ENCODE data around the gene SAMD13. TPM values are rescaled to one million over a fixed set of nuclear protein-coding genes. Genes with fewer than 3 reads are reported as not detected.

The SAMD13 gene
- total and polyA plus RNA-seq, 3 donors from 2014 or later: 6.1 to 31.9 (median 6.6) TPM

DNA sequence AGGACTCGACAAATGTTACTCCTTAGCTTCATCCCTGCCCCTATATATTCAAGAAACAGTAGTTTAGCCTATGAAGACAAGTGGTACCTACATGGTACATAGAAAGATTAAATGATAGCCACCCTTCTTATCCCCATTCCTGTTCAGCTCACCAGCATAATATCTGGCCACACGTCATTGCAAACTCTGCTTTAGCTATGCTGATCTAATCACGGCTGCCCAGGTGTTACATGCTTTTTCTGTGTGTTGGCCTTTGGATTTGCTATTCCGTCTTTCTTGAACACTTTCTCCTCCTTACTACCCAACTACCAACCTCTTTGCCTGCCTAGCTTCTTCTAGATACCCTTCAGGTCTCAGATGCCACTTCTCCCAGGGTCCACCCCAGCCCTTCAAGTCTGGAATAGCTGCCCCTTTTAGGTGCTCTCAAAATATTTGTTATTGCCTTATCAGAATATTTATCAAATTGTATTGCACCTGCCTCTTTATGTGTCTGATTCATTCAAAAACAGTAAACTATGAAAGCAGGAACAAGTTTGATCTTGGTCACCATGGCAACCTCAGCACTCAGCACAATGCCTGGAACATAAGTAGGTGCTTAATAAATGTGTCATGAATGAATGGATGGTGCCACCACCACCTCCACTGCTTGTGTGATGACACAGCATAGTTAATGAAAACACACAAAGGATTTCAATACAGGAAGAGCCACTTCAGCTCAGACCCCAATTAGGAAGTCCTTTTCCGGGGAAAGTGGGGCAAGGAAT lies 85.4 kb downstream of the SAMD13 start:
- intact Hi-C loops (cut with DNase I; ENCODE audit: low total_unique reads): no loop called here
- DNase-seq: no peak
- Histone ChIP-seq H3K36me3 (ENCODE audit: low read depth, missing control alignments) (no peaks in the 10 kb centered on the region), H3K4me1 (no peaks in the 10 kb centered on the region), H3K4me3 (no peak overlapping the region), H3K9me3 (no peaks in the 10 kb centered on the region), H3K27ac (no peak overlapping the region), H3K27me3 (no peaks in the 10 kb centered on the region)
- 87 to 92% methylated on average over 5 of the region's 5 CpGs for WGBS, 2 donors
- TF ChIP-seq, protein P1, sequence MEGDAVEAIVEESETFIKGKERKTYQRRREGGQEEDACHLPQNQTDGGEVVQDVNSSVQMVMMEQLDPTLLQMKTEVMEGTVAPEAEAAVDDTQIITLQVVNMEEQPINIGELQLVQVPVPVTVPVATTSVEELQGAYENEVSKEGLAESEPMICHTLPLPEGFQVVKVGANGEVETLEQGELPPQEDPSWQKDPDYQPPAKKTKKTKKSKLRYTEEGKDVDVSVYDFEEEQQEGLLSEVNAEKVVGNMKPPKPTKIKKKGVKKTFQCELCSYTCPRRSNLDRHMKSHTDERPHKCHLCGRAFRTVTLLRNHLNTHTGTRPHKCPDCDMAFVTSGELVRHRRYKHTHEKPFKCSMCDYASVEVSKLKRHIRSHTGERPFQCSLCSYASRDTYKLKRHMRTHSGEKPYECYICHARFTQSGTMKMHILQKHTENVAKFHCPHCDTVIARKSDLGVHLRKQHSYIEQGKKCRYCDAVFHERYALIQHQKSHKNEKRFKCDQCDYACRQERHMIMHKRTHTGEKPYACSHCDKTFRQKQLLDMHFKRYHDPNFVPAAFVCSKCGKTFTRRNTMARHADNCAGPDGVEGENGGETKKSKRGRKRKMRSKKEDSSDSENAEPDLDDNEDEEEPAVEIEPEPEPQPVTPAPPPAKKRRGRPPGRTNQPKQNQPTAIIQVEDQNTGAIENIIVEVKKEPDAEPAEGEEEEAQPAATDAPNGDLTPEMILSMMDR (IDR thresholded peaks at IDR 0.05): no peak
- no peak for TF ChIP-seq POLR2A (IDR thresholded peaks at IDR 0.05)

DNA sequence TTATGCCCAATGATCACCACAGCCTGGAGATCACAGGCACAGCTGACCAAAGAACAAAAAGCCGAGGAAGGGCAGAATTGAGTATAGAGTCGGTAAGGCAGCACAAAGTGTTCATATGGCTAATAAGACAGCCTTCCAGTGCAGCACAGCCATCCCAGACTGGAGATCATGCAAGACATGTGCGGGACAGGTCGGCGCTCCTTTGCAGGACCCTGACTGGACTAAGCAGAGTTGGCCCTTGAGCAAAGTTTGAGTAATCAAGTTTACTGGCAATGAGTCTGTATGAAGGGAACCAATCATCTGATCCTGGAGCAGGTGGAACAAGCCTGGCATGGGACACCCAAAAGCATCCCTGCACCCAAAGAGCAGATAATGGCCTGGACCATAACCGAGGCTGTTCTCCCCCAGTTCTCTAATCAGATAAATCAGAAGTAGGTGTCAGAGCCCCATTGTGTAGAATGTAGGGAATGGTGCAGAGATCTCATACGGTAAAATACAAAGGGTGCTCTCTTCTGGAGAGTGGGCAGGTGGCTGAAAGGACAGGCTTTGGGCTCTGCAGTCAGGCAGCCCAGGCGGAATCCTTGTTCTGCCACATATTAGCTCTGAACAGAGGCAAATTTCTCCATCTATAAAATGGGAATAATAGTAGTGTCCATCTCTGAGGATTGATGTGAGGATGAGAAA lies 86.1 kb downstream of the SAMD13 start:
- intact Hi-C loops (cut with DNase I; ENCODE audit: low total_unique reads): no loop called here
- TF ChIP-seq POLR2A (IDR thresholded peaks at IDR 0.05): no peak
- TF ChIP-seq, protein P1 (IDR thresholded peaks at IDR 0.05): no peak
- Histone ChIP-seq H3K4me3 (no peak overlapping the region), H3K36me3 (ENCODE audit: low read depth, missing control alignments) (no peaks in the 10 kb centered on the region), H3K27me3 (no peaks in the 10 kb centered on the region), H3K4me1 (no peaks in the 10 kb centered on the region), H3K27ac (no peak overlapping the region), H3K9me3 (no peaks in the 10 kb centered on the region)
- no peak for DNase-seq
- WGBS, 2 donors: 77 to 86% methylated on average over 8 of the region's 8 CpGs

DNA sequence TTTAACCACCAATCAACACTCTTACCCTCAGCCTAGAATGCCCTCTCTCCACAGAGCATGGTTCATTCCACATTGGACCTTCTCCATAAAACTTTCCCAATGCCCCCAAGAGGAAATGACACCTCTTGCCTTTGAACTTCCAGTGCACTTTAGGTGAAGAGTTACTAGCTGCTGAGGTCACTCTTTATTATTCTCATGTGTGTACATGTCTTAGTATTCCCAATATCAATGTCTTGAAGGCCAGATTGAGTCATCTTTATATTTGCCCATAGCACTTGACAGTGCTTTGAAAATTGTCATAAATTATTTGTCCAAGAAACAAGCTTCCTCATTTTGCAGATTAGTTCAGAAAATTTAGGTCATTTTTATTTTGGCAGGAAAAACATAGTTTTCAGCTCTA lies 88.7 kb downstream of the SAMD13 start:
- H3K4me1 ChIP-seq: no peaks in the 10 kb centered on the region
- no peaks in the 10 kb centered on the region for H3K27me3 ChIP-seq
- no peak for DNase-seq
- no peaks in the 10 kb centered on the region for H3K36me3 ChIP-seq (ENCODE audit: low read depth, missing control alignments)
- H3K27ac ChIP-seq: no peak overlapping the region
- H3K4me3 ChIP-seq: no peak overlapping the region
- intact Hi-C loops (cut with DNase I; ENCODE audit: low total_unique reads): no loop called here
- TF ChIP-seq, protein P1 (IDR thresholded peaks at IDR 0.05): no peak
- TF ChIP-seq POLR2A (IDR thresholded peaks at IDR 0.05): no peak
- H3K9me3 ChIP-seq: no peaks in the 10 kb centered on the region

DNA sequence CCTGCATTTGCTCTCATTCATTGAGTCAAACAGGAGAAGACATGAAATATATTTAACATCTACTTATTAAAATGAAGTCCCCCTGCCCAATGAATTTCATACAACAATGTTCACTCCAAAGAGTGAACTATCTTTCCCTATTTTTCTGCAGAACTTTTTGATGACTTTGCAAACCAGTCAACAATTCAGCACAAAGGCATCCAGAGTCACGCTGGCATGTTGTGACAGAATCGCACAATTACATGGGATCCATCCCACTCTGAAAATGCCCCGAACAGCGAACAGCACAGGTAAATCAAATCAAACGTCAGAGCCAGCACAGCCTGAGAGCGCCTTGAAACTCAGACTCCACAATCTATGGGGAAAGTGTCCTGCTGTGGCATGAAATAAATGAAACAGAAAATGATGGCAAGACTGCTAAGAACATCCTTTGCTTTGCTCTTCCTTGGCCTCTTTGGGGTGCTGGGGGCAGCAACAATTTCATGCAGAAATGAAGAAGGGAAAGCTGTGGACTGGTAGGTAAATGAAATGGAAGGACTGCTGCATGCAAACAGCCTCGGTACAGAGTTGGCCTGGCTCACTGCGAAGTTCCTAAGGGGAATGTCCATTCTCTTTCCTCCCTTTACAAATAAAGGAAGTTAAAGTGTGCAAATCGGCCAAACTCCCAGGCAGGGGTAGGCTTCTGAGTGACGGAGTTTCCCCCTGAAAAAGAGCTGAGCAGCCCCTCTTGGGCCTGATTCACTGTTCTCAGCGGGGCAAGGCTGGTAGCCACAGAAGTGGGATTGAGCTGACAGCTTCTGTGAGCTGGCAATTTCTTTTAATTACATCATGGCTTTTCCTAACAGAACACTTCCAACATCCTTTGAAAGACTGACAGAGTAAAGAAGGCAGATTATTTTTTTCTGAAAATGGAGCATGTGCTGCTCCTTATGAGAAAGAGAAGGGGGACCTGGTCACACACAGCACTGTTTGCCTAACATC lies 97.0 kb downstream of the SAMD13 start, which contains the start of gene DNASE2B:
DNASE2B (plus strand) TSS at position 310 of the 981 bp plus-strand sequence; CDS start at position 391, 81 bp downstream.
- 88 to 96% methylated on average over 11 of the region's 11 CpGs for WGBS, 2 donors
- TF ChIP-seq POLR2A (IDR thresholded peaks at IDR 0.05): no peak
- TF ChIP-seq, protein P1 (IDR thresholded peaks at IDR 0.05): no peak
- DNase-seq: no peak
- intact Hi-C loops (cut with DNase I; ENCODE audit: low total_unique reads): no loop called here
- Histone ChIP-seq H3K4me1 (no peaks in the 10 kb centered on the region), H3K36me3 (ENCODE audit: low read depth, missing control alignments) (no peaks in the 10 kb centered on the region), H3K9me3 (no peaks in the 10 kb centered on the region), H3K27me3 (no peaks in the 10 kb centered on the region), H3K4me3 (no peak within 1 kb of the TSS), H3K27ac (no peak within 1 kb of the TSS)

Small RNA genes lying within 50 kb of the gene (small RNA-seq; reads per million reads assigned to genes)
- gene RF00410: 0 reads per million in 2 donors

Other genes with a start within 250 kb of the SAMD13 start
- gene PRKACB, start 157.4 kb upstream of the SAMD13 start, total RNA-seq: 10 to 100 TPM; 21.1 to 26.7 TPM
- 10.4 TPM for gene PRKACB, start 157.4 kb upstream of the SAMD13 start, polyA plus RNA-seq (ENCODE audit: insufficient read depth, low read depth, low replicate concordance)
- under 1 TPM; 0.25 to 0.31 TPM for gene DNASE2B, start 96.8 kb downstream of the SAMD13 start, total RNA-seq
- gene DNASE2B, start 96.8 kb downstream of the SAMD13 start, polyA plus RNA-seq (ENCODE audit: insufficient read depth, low read depth, low replicate concordance): 1.3 TPM
- 10 to 100 TPM; 41.9 to 49.2 TPM for gene RPF1, start 177.6 kb downstream of the SAMD13 start, total RNA-seq
- gene RPF1, start 177.6 kb downstream of the SAMD13 start, polyA plus RNA-seq (ENCODE audit: insufficient read depth, low read depth, low replicate concordance): 62.2 TPM
- gene SPATA1, start 204.7 kb downstream of the SAMD13 start, total RNA-seq: 10 to 100 TPM in 1 of 2 donors, 1 to 10 TPM in 1; 7.1 to 17.6 TPM
- gene SPATA1, start 204.7 kb downstream of the SAMD13 start, polyA plus RNA-seq (ENCODE audit: insufficient read depth, low read depth, low replicate concordance): 6.0 TPM
- 100 to 1,000 TPM; 113 to 143 TPM for gene GNG5, start 204.9 kb downstream of the SAMD13 start, total RNA-seq
- 193 TPM for gene GNG5, start 204.9 kb downstream of the SAMD13 start, polyA plus RNA-seq (ENCODE audit: insufficient read depth, low read depth, low replicate concordance)